Esophagus squamous epithelium (tissue), 5 donors: ENCODE measurements around the gene COL18A1. TPM values are rescaled to one million over a fixed set of nuclear protein-coding genes. Genes with fewer than 3 reads are reported as not detected.

Experiments used
- DNase-seq: peaks from one replicate; lab custom pipeline; 2025; lab: John Stamatoyannopoulos, UW
- H3K27ac ChIP-seq, 4 donors: fragments of 200-600 bp; sonication (generic); one replicate each; pipeline ENCODE4 v1.5.1; 2016 to 2019; ENCODE audit warnings: mild to moderate bottlenecking in 1 of 4
- H3K27me3 ChIP-seq, 4 donors: fragments of 200-600 bp; sonication (generic); 1 replicate in 3 of 4; 2 replicates in 1 of 4; pipeline versions ENCODE4 v1.5.1 to v1.6.0; 2017 to 2021; ENCODE audit warnings: antibody characterized with exemption in 1 of 4
- H3K36me3 ChIP-seq, 3 donors: fragments of 200-600 bp; sonication (generic); one replicate each; pipeline ENCODE4 v1.5.1; 2016 to 2019
- H3K4me1 ChIP-seq, 3 donors: fragments of 200-600 bp; sonication (generic); one replicate each; pipeline ENCODE4 v1.5.1; 2017 to 2019
- H3K4me3 ChIP-seq, 4 donors: fragments of 200-600 bp; sonication (generic); 1 replicate in 3 of 4; 2 replicates in 1 of 4; pipeline ENCODE4 v1.5.1; 2016 to 2019; ENCODE audit warnings: mild to moderate bottlenecking in 2 of 4, moderate library complexity in 1 of 4
- H3K9me3 ChIP-seq, 3 donors: fragments of 200-600 bp; sonication (generic); one replicate each; pipeline ENCODE4 v1.5.1; 2016 to 2019
- CTCF ChIP-seq, 6 experiments: fragments of 450-650 bp in 4 of 6; fragments of 200-600 bp in 2 of 6; sonication (generic) in 2 of 6; IDR thresholded peaks; one replicate each; pipeline ENCODE4 v1.5.1; 2016 to 2019; ENCODE audit warnings: antibody characterized with exemption in 6 of 6, mild to moderate bottlenecking in 4 of 6, moderate library complexity in 4 of 6
- POLR2A ChIP-seq, 4 donors: fragments of 450-650 bp; IDR thresholded peaks; one replicate each; pipeline ENCODE4 v1.6.1; 2017; ENCODE audit warnings: antibody characterized with exemption in 4 of 4, mild to moderate bottlenecking in 4 of 4, moderate library complexity in 3 of 4
- WGBS, 2 donors: methylation state at CpG; one replicate each; pipeline ENCODE4 v1.1.5; 2018; 5-methylcytosine and 5-hydroxymethylcytosine counted together
- intact Hi-C: fragments of 100-400 bp; cut with DNase I; formaldehyde crosslinking; loops from one replicate; pipeline ENCODE4 v1.15.0; 2022
- total RNA-seq, 4 donors: library from RNA; depleted of rRNA; stranded (reverse); fragments of >200 nt; gene quantifications; one replicate each; pipeline ENCODE4 v1.1.0, GENCODE V29; 2016
- donor health status: DM: yes; HTN: yes; CAD: no.

COL18A1 gene
- total RNA-seq, 4 donors from 2014 or later = 38.9 to 69.0 (median 52.5) TPM

- Histone ChIP-seq H3K36me3 (peaks cover 5 to 55% (median 15%) of the 10 kb centered on the region in 3 donors), H3K9me3 (no peaks in the 10 kb centered on the region), H3K4me1 (peaks cover 26 to 44% (median 32%) of the 10 kb centered on the region in 3 donors), H3K27ac (no peak overlapping the region), H3K4me3 (no peak overlapping the region), H3K27me3 (no peaks in the 10 kb centered on the region)
- no peak for TF ChIP-seq POLR2A (IDR thresholded peaks at IDR 0.05)
- DNase-seq = no peak
- intact Hi-C loops = no loop called here
- WGBS, 2 donors = 100% methylated on average over 2 of the region's 43 CpGs; no CpG with 5 or more reads in 1 of the 2 donors
Measured at GRCh38 chr21:45475004-45475685, 70.2 kb downstream of the COL18A1 start.

GRCh38 chr21:45475797-45476570, 71.0 kb downstream of the COL18A1 start:
- WGBS, 2 donors = 89% methylated on average over 19 to 24 of the region's 53 CpGs

GRCh38 chr21:45476582-45476981, 71.6 kb downstream of the COL18A1 start:
- Histone ChIP-seq H3K9me3 (no peaks in the 10 kb centered on the region), H3K27ac (no peak overlapping the region), H3K4me1 (peaks cover 16 to 30% (median 18%) of the 10 kb centered on the region in 3 donors), H3K27me3 (no peaks in the 10 kb centered on the region), H3K4me3 (no peak overlapping the region), H3K36me3 (peaks cover 7 to 69% (median 15%) of the 10 kb centered on the region in 3 donors)
- DNase-seq = no peak
- WGBS, 2 donors = 93 to 96% methylated on average over 6 of the region's 6 CpGs
- intact Hi-C loops = no loop called here
- TF ChIP-seq POLR2A (IDR thresholded peaks at IDR 0.05) = no peak
- no peak for TF ChIP-seq CTCF (IDR thresholded peaks at IDR 0.05)

More at GRCh38 chr21:45475797-45476570, 71.0 kb downstream of the COL18A1 start:
- no peaks in the 10 kb centered on the region for H3K27me3 ChIP-seq
- H3K4me1 ChIP-seq = peaks cover 21 to 36% (median 23%) of the 10 kb centered on the region in 3 donors
- TF ChIP-seq CTCF (IDR thresholded peaks at IDR 0.05) = no peak
- no peak for TF ChIP-seq POLR2A (IDR thresholded peaks at IDR 0.05)
- intact Hi-C loops = no loop called here
- H3K4me3 ChIP-seq = no peak overlapping the region
- H3K9me3 ChIP-seq = no peaks in the 10 kb centered on the region
- peaks cover 5 to 63% (median 15%) of the 10 kb centered on the region in 3 donors for H3K36me3 ChIP-seq
- no peak overlapping the region for H3K27ac ChIP-seq
- no peak for DNase-seq

GRCh38 chr21:45477176-45478114, 72.5 kb downstream of the COL18A1 start:
- peak overlapping the region in 3 of 4 donors; percentile 34 to 70 (median 66) for H3K27ac ChIP-seq
- intact Hi-C loops = no loop called here
- peaks cover 10 to 21% (median 12%) of the 10 kb centered on the region in 3 donors for H3K4me1 ChIP-seq
- WGBS, 2 donors = 70 to 86% methylated on average over 8 to 12 of the region's 44 CpGs
- H3K9me3 ChIP-seq = no peaks in the 10 kb centered on the region
- H3K36me3 ChIP-seq = peaks cover 14 to 77% (median 15%) of the 10 kb centered on the region in 3 donors
- H3K27me3 ChIP-seq = no peaks in the 10 kb centered on the region
- no peak for DNase-seq
- peak overlapping the region in 3 of 4 donors; percentile 4 to 41 (median 11) for H3K4me3 ChIP-seq
- TF ChIP-seq CTCF (IDR thresholded peaks at IDR 0.05) = no peak
- no peak for TF ChIP-seq POLR2A (IDR thresholded peaks at IDR 0.05)
